Glomerular visceral epithelial cell (primary cell): Measurements from ENCODE around the gene TAF8.
"Not testable (repeated sequence)": the region's sequence is repeated elsewhere in the genome, so short reads cannot be mapped to it uniquely, and the experiment has no call there.

Source experiments
- DNase-seq: peaks from one replicate; pipeline ENCODE4 v3.0.0-alpha.2; 2016; ENCODE audit errors: extremely low spot score

TAF8 gene

DNA sequence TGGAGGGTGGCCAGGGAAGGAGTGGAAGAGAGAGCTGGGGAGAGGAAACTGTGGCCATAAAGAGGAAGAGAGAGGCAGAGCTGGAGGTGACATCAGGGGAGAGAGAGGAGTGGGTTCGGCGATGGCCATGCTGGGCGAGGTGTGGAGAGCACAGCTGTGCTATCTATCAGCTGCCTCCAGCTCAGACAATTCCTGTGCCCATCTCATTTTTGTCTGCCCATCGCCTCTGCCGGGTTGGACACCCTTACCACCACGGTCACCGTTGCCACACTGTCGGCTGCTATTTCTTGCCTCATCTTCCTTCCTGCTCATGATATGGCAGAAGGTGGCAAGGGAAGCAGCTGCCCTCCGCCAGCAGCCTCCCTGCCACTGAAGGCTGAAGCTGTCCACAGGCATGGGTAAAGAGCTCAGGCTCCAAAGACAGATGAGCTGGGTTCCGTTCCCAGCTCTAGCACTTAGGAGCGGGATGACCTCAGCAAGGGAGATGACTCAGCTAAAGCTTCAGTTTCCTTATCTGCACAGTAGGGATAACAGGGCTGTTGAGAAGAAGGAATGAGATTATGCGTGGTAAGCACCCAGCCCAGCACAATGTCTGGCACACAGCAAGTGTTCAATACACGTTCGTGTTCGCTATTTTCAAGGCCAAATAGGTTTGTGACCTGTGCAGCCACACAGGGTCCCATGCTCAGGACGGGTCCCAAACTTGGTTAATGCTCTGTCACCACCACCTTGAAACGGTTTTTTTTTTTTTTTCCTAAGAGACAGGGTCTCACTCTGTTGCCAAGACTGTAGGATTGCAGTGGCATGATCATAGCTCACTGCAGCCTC lies 21.9 kb upstream of the TAF8 start:
- peak; percentile 50 for DNase-seq

DNA sequence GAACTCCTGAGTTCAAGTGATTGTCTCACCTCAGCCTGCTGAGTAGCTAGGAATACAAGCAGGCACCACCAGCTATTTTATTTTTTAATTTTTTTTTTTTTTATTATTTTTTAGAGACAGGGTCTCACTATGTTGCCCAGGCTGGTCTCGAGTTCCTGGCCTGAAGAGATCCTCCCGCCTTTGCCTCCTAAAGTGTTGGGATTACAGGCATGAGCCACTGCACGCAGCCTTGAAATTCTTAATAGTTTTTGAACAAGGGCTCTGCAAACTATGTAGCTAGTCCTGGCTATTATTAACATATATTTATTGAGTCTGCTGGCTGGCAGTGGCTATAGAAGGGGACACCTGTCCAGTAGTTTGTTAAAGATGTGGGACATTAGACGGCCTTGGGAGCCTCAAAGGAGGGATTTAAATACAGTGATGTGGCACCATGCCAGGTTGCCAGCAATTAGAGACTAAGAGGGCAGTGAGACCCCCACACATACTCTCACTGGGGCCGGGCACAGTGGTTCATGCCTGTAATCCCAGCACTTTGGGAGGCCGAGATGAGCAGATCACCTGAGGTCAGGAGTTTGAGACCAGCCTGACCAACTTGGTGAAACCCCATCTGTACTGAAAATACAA lies 21.1 kb upstream of the TAF8 start:
- DNase-seq: no peak

DNA sequence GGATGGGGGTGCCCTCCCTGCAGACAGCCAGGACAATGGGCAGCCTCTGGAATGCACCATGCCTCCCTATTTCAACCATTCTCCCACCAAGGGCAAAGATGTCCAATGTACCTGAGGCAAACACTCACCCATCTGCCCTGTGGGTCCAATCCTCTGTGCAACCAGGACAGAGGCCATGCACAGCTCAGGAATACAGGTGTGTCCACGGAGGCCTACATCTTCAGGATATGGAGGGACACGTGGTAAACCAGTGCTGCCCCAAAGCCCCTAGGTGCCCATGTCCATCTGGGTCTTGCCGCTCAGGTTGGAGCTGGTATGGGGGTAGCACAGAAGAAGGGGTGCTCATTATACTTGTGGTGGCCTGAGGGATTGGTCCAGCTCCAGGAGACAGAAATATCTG lies 20.4 kb upstream of the TAF8 start:
- DNase-seq: no peak

DNA sequence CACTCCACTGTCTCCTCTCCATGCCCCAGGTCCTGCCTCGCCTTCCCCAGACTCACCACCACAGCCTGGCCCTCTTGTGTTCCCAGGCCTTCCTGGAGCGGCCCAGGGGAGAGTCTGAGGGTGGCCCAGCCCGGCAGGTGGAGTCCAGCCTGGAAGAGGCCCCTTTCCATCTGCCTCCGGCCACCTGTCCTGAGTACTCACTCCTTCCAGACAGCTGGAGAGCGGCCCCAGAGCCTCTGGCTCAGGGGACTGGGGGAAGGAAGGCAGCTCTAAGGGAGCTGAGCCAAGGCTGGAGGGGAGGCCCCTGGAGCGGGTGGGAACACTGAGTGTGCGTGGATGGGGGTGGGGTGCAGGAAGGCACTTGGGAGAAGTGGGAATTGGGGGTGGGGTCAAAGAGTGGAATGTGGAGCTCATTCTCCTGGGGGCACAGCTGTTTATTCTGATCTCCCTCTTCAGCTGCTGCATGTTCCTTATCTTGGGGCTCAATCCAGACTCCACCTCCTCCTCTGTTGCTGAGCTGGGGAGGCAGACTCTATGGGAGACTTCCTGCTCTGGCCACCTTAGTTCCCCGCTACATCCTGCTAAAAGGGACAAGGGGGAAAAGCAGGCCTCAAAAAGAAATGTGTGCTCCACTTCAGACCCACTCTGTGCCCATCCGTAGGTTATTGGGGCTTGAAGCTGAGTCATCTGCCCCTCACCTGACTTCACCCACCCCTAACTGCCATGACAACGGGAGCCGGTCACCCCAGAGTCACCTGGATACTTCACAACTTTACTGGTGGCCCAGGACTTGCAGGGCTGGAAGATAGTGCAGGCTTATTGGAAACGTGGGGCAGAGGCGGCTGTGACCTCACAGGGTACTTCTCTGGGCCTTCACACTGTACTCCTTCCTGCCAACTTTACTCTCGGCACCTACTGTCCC lies 19.5 kb upstream of the TAF8 start:
- DNase-seq: no peak

DNA sequence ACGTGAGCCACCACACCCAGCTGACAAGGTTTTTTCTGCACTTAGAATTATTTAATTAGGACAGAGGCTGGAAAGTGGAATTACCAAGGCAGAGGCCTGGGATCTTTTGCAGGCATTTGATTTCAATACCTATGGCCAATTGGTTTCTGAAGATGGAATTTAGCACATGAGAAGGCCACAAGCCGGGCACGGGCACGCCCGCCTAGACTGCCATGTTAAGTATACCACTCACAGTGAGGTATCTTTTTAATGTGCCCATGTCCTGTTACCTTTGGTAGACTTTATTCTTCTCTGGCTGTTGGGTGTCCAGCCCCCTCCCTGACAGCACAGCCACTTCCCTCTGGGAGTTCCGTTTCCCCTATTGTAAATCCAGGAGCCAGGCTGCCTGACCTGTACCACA lies 18.0 kb upstream of the TAF8 start:
- DNase-seq: no peak

DNA sequence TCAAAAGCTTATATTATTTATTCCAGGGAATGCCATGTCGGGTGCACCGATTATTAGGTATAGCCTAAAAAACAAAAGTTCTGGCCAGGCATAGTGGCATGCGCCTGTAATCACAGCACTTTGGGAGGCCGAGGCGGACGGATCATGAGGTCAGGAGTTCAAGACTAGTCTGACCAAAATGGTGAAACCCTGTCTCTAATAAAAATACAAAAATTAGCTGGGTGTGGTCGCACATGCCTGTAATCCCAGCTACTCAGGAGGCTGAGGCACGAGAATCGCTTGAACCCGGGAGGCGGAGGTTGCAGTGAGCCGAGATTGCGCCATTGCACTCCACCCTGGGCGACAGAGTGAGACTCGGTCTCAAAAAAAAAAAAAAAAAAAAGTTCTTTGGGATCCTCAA lies 12.7 kb upstream of the TAF8 start:
- DNase-seq: not testable (repeated sequence)

DNA sequence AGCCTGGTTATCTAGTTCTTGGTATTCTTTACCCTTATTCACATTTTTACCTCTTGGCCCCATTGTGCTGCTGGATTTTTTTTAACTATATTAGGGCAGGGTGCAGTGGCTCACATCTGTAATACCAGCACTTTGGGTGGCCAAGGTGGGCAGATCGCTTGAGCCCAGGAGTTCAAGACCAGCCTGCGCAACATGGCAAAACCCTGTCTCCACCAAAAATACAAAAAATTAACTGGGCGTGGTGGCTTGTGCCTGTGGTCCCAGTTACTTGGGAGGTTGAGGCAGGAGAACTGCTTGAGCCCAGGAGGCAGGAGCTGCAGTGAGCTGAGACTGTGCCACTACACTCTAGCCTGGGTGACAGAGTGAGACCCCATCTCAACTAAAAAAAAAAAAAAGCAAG lies 12.2 kb upstream of the TAF8 start:
- no peak for DNase-seq

DNA sequence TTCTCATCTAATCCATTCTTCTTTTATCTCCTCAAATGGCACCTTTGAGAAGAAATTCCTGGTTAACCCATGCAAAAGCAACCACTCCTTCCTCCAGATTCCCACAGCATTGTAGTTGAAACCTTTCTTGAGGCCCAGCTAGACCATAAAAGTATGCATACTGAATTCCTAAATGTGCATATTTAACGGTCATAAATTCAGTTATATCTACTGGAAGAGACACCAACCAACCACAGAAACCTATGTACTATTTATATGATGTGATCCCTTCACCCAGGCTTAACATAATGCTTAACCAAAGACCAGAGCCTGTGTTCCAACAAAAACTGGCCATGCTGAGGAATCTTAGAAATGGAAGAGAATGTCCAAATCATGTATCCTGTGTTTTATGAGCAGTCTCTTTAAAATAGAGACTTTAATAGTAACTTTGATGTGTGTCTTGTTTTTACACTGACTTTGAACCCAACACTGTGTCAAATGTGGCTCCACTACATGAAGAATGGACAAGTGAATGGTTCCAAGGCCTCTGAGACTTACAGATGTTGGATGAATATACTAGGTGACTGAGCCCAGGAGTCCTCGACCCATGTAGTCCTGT lies 11.4 kb upstream of the TAF8 start:
- no peak for DNase-seq

DNA sequence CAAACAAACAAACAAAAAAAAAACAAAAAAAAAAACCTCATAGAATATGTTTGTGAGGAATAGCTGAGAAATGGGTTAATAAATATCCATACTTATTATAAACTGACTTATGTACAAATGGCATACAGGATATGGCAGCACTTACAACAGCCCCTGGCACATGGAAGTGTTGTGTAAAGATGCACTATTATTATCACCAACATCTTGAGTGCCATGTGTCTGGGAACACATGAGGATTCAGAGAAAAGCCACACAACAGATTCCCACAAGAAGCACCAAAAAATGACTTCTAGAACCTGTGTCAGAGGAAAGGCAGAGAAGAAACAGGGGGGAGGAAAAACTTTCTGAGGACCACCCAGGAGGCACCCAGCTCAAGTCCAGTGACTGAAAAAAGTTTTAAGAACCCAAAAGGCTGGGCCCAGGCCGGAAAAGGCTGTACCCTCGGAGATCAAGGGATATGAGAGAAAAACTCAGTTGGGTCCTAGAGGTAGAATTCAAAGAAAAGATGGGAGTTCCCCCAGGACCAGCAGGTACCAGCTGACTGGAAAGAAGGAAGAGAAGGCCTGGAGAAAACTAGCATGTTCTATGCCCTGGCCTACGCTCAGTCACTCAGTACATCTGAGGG lies 9.4 kb upstream of the TAF8 start:
- DNase-seq: no peak

DNA sequence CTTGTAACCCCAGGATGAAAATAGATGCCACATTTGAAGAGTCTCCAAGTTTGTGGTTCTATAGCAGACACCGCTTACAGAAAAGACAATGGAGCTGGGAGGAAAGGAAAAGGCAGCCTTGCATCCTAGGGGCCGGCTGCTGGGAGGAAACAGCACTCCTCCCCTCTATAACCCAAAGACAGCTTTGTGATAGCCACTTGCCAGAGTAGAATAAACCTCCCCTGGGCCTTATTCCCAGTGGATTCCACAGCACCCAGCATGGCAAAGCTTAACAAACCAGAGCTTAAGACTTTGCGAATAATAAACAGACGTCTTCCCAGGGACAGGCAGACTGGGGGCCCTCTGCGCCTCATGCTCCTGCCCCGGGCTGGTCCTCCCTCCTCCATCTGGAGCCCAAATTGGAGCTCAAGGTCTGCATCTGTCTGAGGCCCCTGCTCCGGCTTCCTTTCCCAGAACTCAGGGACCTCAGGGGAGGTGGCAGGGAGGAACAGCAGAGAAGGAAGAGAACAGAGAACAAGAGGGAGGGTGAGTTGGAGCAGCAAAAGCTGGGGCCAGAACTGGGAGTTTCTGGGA lies 8.8 kb upstream of the TAF8 start:
- DNase-seq: no peak

DNA sequence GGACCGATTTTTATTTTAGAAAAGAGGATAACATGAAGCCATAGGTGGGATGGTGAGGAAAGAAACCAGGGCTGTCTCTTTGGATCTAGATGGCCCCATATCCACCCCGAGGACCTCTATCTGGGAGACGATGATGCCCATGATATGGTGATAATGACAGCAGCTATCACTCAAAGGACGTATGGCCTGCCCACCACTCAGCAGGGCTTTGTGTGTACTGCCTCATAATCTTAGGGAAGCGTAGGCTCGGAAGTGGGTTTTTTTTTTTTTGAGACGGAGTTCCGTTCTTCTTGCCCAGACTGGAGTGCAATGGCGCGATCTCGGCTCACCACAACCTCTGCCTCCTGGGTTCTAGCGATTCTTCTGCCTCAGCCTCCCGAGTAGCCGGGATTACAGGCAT lies 8.2 kb upstream of the TAF8 start:
- DNase-seq: no peak

DNA sequence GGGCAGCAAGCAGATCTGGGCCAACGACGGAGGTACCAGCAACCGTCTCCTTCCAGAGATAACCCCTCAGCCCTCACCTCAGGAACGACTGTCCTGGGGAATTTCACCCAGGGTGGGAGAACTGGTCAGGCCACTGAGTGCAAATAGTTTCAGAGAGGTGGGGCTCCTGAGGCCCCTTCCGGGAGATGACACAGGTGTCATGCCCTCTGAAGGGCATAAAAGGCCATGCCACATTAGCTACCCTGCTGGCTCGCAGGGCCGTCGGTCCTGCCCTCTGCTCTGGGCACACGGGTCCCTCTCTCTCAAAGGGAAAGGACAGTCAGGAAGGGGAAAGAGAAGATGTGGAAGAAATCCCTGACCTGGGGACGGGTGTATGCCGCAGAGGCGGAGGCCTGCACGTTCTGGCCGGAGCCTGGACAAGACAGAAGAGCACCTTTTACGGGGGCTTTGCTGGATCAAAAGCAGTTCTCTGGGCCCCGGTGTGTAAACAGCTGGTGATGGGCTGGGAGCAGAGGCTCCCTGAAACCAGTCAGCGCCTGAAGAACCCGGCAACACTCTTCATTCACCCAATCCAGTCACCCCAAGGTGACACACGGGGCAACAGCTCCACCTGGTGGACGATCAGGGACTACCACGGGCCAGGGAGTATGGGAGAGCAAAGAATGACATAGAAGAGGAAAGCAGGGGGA lies 6.4 kb upstream of the TAF8 start:
- peak; percentile 86 for DNase-seq

DNA sequence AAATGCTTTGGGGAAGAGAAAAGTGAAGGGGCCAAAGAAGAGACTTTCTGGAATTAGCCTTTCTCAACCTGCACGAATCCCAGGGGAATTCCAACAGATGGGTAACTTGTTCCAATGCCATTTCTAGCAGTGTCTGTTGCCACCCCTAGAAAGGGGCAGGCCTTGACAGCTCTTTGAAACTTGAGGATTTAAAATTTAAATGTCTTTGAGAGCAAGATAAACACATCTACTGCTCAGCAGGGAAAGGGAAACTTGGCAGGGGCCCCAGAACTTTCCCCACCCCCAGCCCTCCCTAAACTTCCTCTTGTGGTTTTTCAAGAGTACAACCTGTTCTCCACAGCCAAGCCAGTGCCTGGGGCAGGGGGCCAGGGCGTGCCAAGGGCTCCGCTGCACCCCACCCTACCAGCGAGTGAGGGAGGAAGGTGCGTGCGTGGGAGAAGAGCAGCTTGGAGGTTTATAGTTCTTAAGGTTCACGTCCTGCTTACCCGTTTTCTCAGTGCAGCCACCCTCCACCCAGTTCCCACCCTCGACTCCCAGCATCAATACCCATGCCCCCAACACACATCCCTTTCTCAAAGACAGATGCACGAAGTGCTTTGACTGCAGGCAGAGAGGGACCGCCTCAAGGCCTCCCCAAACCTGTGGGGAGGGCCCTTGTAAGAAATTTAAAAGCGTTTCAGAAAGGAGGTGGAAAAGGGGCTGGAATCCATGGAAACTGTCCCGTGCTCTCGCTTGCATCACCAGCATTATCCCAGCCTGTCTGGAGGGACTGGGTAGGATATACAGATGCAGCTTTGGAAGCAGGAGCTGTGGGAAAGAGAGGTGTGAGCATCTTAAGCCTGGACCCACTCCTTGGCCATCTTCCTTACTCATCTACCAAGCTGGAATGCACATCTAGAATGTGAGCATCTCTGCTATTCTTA lies 4.5 kb upstream of the TAF8 start:
- peak; percentile 73 for DNase-seq

DNA sequence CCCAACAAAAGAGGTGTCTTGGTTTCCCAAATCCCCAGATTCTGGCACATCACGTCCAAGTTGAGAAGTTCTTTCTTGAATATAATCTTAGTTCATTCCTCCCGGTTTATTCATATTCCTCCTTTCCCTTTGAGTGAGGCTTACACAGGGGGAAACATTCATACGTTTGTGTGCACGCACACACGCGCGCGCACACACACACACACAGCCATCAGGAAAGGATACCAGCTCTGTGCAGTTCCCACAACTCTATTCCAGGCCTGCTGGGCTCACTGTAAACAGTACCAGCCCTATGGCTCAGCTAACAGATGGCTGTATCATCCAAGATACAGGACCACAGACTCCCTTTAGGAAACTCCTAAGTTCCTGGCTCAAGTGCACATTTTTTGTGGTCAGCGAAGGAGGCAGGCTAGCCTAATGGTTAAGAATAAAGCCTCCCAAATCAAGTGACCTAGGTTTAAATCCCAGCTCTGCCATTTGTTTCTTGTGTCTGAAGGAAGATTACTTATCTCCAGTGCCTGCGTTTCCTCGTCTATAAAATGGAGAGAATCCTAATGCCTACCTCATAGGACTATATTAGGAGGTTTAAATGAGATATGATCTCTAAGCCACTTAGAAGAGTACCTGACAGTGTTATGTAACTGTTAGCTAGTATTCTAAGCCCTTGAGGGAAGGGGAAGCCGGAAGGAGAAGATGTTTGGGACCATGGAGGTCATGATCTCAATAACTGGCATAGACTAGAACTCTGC lies 3.7 kb upstream of the TAF8 start:
- no peak for DNase-seq

DNA sequence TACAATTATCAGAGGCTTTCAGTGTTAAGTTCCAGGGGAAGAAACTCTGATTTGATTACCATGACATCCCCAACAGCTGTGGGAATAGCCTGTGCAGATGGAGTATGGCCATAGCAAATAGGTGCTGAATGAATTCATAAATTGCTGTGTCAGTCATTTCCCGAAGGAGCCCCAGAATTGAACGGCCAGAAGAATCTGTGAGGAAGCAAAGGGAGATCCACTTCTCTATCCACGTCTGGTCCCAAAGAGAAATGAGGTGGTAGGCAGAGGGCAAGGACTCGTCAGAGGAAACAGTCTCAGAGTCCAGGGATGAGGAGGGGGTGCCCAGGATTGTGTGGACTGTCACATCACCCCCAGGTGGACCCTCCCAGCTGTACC lies 3.1 kb upstream of the TAF8 start:
- no peak for DNase-seq

DNA sequence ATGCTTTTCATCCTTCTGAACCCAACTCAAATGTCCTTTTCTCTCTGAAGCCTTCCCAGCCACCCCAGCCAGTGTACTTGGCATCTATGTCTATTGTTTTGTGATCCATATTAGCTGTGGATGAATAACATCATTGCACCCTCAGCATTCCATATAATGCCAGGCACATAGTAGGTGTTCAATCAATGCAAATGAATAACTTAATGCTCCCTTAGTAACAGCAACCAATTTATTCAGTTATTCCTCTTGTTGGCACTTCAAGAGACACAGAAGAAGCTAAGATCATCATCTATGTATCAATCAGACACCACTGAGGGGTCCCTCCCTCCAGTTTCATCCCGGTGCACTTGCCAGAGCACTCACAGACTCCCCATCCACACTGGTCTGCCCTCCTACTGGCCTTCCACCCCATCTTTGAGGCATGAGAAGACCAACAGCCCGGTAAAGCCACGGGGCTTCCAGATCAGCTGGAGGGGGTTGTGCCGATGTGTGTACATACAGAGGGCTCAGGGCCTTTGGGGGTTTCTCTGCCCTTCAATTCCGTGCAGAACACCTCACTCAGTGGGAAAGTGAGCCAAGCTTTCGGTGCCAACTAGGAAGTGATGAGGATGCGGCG lies 2.4 kb upstream of the TAF8 start:
- DNase-seq: no peak

DNA sequence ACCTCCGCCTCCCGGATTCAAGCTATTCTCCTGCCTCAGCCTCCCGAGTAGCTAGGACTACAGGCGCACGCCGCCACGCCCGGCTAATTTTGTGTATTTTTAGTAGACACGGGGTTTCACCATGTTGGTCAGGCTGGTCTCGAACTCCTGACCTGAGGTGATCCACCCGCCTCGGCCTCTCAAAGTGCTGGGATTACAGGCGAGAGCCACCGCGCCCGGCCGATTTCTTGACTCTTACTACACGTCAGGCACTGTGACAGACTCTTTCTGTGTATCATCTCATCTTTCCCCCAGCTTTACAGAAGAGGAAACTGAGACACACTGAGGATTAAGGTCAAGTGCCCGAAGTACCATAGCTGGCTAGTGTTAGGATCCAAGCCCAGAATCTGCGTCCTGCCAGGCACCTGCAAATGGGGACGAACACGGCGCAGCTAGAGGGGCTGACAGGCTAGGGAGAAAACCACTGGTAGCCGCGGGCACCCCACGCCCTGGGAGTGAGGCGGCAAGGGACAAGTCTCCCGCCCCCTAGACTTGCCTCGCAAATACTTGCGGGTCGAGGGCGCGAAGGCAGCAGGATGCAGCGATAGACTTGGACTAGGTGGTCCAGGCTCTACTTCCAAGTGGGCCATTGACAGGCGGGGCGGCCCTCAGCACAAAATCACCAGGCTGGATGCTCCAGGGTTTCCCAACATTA lies 1.1 kb upstream of the TAF8 start:
- no peak for DNase-seq

DNA sequence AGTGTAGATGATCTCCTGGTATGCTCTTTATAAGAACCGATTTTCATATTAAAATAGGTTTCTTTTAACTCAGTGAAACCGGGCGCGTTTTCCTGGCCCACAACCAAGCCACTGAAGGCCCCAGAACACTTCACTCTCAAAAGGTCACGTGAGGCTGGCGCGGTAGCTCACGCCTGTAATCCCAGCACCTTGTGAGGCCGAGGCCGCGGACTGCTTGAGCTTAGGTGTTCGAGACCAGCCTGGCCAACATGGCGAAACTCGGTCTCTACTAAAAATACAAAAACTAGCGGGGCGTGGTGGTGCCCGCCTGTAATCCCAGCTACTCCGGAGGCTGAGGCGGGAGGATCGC lies 402 bp upstream of the TAF8 start:
- no peak for DNase-seq
